D721Med (cell line): Measurements from ENCODE around the gene PHF13.

Experiments used
- DNase-seq: peaks from one replicate; pipeline ENCODE4 v3.0.0; 2011; ENCODE audit warnings: low spot score; ENCODE audit not compliant: insufficient read length
- FAIRE-seq: peaks from 2 replicates; lab custom pipeline; 2011; peaks lifted over from hg19 to GRCh38; lab: Jason Lieb, UNC
- CTCF ChIP-seq: IDR thresholded peaks from 2 replicates; pipeline ENCODE4 v1.5.1; 2012; ENCODE audit warnings: mild to moderate bottlenecking, control low read depth; ENCODE audit not compliant: insufficient read depth; ENCODE audit errors: missing control alignments

Gene PHF13

GRCh38 chr1:6574818-6575217 lies 38.7 kb upstream of the PHF13 start:
- TF ChIP-seq CTCF: no peak
- FAIRE-seq (no peak), DNase-seq (no peak)

- no peak for TF ChIP-seq CTCF
- DNase-seq (no peak), FAIRE-seq (no peak)
These were observed 35.6 kb upstream of the PHF13 start for GRCh38 chr1:6577831-6578525.

GRCh38 chr1:6578624-6579373 lies 34.7 kb upstream of the PHF13 start:
- TF ChIP-seq CTCF: no peak
- no peak for FAIRE-seq
- no peak for DNase-seq

- DNase-seq (peak; percentile 97), FAIRE-seq (no peak)
- TF ChIP-seq CTCF: no peak
These were observed 34.0 kb upstream of the PHF13 start, which contains the start of gene ZBTB48 for GRCh38 chr1:6579374-6580118. TSS of gene ZBTB48 (plus strand) at chr1:6579994. CDS start at chr1:6580610, 616 bp downstream.

DNA sequence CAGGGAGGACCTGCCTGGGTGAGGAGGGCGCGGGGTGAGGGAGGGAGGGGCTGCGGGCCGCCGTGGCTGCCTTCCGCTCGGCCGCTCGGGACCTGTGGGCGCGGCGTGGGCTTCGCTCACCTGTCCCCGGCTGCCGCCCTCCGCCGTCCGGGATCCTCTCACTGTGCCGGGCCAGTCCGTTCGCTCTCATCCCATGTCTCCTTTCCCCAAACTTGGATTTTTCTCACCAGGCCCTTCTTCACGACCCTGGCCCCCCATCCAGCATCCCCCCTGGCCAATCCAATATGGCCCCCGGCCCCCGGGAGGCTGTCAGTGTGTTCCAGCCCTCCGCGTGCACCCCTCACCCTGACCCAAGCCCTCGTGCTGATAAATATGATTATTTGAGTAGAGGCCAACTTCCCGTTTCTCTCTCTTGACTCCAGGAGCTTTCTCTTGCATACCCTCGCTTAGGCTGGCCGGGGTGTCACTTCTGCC lies 33.4 kb upstream of the PHF13 start:
- FAIRE-seq (no peak), DNase-seq (no peak)
- no peak for TF ChIP-seq CTCF

GRCh38 chr1:6580593-6581409 lies 32.7 kb upstream of the PHF13 start:
- DNase-seq (no peak), FAIRE-seq (no peak)
- TF ChIP-seq CTCF: no peak
